Activated CD4-positive, alpha-beta T cell treated with anti-CD3 and anti-CD28 coated beads, Interleukin-2, amount 50 U/mL, for 4 hours (primary cell): Measurements from ENCODE around the gene SAMD15.
"Not testable (repeated sequence)": the region's sequence is repeated elsewhere in the genome, so short reads cannot be mapped to it uniquely, and the experiment has no call there.

Experiments
- DNase-seq, 2 experiments: peaks; one replicate each; pipeline ENCODE4 v3.0.0-alpha.2; 2020

SAMD15 gene

GRCh38 chr14:77376771-77377501, at the start of gene SAMD15, which contains the start of gene TMED8:
SAMD15 (plus strand) TSS chr14:77377379; CDS start chr14:77377419, 40 bp downstream.
TMED8 (minus strand) TSS chr14:77377094; CDS start chr14:77377053, 41 bp downstream.
- peak; percentile 72 for DNase-seq

DNA sequence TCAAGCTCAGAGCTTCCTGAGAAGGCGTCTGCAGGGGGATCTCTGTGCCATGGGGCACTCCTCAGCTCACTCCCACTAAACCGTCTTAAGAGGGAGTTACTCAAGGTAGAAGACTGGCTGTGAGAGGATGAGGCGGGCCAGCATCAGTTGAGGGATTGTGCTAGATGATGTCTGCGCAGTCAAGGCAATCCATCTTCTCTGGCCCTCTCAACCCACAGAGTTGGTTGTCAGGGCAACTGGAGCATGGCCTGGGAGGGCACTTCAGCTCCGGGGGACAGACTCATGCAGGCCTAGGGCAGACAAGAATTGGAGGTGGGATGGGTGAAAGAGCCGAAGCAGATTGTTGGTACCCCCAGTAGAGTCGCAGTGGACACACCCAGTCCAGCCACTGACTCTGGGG, 47.3 kb upstream of the SAMD15 start:
- no peak for DNase-seq

- DNase-seq, result no peak
Observed at GRCh38 chr14:77335576-77335975, 41.6 kb upstream of the SAMD15 start.

DNA sequence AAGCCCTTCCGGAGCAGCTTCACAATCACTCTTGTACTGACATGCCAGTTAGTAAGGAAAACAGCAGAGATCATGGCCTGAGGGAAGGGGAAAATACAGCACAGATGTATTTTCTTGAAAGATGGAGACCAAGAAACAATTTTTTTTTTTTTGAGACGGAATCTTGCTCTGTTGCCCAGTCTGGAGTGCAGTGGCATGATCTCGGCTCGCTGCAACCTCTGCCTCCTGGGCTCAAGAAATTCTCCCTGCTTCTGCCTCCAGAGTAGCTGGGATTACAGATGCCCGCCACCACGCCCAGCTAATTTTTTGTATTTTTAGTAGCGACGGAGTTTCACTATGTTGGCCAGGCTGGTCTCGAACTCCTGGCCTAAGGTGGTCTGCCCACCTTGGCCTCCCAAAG, 39.9 kb upstream of the SAMD15 start:
- DNase-seq, result not testable (repeated sequence)

- no peak for DNase-seq
Observed at GRCh38 chr14:77337880-77338279, 39.3 kb upstream of the SAMD15 start.

DNA sequence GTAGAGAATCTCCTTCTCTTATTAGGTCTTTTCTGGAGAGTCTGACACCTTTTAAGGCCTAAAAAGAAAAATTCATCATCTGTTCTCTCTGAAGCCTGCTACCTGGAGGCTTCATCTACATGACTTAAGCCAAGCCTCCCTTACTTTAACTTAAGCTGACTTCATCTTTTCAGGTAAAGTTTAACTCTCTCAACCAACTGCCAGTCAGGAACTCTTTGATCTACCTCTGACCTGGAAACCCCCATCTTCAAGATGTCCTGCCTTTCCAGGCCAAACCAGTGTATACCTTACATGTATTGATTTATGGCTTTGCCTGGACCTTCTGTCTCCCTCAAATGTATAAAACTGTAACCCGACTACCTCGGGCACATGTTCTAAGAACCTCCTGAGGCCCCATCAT, 38.9 kb upstream of the SAMD15 start:
- no peak for DNase-seq

DNA sequence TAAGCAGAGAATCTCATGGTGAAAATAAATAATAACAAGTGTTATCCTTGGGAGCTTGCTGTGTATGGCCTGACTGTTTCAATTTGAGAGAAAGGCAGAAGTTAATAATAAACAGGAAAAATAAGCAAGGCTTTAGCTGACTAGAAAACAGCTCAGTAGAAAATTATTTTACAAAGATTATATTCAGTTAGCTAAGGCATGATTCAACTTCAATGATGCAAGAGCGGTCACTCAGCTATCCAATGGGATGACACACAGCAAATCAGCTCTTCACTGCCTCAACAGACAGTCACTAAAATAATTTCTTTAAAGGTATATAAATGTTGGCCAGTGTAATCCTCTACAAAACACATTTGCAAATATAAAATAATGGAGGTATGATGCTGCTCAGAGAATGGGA, 37.8 kb upstream of the SAMD15 start:
- DNase-seq, result no peak

DNA sequence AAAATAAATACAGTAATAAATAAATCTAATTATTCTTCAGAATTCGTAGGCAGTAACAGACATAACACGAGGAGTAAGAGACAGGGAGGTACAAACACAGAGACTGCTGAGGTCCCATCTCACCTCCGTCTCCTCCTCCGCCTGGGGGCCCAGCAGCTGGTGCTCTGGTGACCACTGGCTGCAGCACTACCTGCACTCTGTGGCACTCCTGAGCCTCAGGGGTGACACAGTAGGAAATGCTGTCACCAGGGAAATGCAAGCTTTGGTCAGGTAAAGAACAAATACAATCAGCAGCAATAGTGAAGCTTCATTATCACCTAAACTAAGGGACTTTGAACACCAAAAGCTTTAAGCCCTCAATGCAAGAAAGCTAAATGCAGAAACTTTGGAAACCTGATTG, 36.8 kb upstream of the SAMD15 start:
- DNase-seq, result no peak

DNA sequence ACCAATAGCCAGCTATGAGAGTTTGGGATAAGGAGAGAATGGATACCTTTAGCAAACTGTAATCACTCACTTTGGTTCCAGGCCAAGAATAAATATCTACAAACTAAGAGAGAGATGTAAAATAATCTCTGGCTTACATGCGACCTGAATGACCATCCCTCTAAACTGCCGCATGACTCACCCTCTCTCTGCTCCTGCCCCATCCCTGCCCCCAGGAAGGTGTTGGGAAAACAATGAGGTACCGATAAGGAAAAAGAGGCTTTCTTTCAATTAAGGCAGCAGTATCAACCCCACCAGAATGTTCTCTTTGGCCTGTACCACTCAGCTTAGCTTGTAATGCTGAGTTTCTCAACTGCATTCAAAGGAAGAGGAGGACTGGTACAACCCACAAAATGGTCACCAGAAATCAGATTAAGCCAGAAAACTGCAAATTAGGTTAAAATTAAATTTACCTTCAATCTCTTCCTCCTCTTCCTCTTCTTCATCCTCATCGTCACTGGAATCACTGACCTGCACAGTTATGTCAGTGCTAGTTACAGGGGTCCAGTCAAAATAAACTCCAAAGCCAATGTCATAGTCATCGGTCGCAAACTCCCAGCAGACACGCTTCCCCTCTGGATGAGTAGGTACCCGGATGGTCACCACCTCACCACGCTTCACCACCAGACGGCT, 34.3 kb upstream of the SAMD15 start:
- DNase-seq, result no peak

DNA sequence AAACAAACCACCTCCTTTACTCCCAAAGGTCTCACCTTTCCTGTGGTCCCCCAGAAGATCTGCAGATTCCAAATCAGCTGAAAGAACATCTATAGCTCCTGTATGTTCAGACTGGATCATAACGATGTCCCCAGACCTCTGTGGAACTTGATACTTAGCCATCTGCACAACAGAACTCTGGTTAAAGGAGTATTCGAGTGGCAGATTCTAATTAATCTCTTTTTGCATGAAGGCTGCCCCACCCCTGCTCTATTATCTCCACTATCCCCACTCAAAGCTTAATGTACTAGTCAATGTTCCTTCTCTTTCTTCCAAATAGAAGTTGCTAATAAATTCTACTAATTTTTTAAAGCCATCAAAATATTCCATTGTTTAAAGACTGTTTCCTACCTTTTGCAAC, 33.5 kb upstream of the SAMD15 start:
- no peak for DNase-seq

GRCh38 chr14:77344377-77344996, 32.7 kb upstream of the SAMD15 start:
- DNase-seq, result no peak

- DNase-seq, result no peak
Observed at GRCh38 chr14:77346495-77346894, 30.7 kb upstream of the SAMD15 start.

DNA sequence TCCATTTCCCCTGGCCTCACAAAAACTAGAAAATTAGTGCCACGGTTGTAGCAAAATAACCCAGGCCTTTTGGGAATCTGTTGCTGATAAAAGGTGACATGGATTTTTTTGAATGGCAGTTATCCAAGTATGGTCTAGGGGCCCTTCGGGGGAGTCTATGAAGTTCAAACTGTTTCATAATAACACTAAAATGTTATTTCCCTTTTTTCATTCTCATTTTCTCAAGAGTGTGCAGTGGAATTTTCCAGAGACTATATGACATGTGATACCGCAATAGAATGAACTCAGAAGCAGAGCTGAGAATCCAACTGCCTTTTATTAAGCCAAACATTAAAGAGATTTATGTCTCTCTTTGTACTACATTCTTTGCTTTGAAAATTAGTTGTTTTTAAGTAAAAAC, 29.4 kb upstream of the SAMD15 start:
- DNase-seq, result no peak

DNA sequence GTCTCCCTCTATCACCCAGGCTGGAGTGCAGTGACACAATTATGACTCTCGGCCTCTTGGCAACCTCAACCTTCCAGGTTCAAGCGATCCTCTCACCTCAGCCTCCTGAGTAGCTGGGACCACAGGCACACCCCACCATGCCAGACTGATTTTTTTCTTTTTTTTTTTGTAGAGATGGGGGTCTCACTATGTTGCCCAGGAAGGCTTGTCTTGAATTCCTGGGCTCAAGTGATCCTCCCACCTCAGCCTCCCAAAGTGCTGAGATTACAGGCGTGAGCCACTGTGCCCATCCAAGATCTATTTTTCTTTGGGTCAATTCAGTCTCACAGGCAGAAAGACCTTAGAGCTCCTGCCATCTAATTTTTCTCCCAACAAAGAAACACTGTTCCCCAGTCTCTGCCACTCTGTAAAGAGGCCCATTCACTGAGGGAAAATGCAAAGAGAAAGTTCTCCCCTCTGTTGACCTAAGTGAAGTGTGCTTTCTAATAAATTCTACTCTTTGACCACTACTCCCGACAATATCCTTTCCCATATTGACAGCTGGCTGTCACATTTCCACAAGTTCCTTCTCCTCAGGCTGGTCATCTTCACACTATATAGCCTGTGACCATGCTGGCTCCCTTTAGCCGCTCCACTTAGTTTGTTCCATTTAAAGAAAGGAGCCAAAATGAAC, 23.6 kb upstream of the SAMD15 start:
- DNase-seq, result no peak

DNA sequence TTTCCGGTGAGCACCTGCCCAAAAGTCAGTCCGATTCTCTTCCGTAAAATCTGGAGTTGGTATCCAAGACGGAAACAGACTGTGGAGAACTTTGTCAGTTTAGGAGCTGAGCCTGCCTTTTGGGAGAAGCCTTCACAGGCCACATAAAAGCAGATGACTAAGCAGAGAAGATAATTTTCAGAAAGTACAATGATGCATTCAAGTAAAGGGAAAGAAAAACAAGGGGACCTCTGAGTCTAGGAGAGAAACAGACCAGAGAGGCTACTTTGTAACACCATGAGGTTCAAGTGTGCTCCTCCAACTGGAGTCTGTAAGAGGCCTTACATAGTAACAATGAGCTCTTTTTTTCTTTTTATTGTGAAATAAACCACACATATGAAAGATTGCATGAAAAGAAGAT, 21.4 kb upstream of the SAMD15 start:
- no peak for DNase-seq

- DNase-seq, result no peak
Observed at GRCh38 chr14:77356899-77357298, 20.3 kb upstream of the SAMD15 start.

DNA sequence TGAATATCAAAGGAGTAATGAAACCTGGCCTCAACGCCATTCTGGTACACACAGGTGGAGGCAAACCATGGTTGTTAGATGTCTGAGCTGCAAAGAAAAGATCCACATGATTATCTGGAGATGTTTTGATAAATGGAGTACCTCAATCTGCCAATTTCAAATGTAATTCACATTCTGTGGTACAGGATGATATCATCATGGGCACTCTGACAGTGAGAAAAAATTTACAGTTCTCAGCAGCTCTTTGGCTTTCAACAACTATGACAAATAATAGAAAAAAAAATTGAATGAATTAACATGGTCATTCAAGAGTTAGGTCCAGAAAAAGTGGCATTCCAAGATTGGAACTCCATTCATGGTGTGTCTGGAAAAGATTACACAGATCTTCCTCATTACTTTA, 17.6 kb upstream of the SAMD15 start:
- no peak for DNase-seq

DNA sequence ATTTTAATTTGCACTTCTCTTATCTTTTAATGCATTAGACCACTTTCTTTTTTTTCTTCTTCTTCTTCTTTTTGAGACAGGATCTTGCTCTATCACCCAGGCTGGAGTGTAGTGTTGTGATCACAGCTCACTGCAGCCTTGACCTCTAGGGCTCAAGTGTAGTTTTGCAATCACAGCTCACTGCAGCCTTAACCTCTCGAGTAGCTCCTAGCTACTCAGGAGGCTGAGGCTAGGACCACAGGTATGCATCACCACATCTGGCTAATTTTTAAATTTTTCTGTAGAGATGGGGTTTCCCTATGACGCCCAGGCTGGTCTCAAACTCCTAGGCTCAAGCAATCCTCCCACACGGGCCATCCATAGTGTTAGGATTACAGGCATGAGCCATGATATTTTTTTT, 13.0 kb upstream of the SAMD15 start:
- DNase-seq, result no peak

- no peak for DNase-seq
Observed at GRCh38 chr14:77369285-77369684, 7.9 kb upstream of the SAMD15 start.

- no peak for DNase-seq
Observed at GRCh38 chr14:77372304-77372841, 4.8 kb upstream of the SAMD15 start.

DNA sequence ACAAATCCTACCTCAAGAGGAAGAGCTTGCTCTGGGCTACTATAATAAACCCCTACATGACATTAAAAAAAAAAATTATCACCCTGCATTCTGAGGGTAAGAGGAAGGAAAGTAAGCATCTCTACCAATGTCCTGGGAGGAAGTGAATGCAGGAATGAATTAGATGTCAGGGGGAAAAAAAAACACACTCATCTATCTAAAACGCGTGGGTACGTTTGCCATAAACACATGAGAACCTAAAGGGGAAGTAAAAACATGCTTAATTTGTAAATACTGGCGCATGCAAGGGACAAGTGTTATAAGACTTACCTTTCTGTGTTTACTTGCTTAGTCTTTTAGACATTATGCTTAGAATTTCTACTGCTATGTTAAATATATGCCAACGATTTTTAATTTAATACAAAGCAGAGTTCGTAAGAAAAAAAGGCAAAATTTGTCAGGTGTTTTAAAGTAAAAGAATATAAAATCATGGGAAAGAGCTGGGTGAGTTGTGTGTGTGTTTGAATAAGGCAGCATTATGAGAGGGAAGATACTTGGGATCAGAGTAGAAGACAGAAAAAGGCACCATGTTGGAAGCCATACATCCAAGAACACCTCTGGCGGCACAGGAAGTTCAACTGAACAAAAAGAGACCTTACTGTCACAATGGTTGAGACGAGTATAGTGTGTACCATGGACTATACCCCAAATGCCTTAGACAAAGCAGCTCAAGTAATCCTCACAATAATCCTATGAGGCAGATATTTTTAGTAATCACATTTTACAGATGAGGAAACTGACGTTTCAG, 1.8 kb upstream of the SAMD15 start:
- no peak for DNase-seq
